Activated effector memory CD4-positive, alpha-beta T cell treated with anti-CD3 and anti-CD28 coated beads, Interleukin-2, amount 50 U/mL, for 16 hours (primary cell): ENCODE results near the gene KIF21B.

Source experiments
- DNase-seq: peaks from one replicate; pipeline ENCODE4 v3.0.0-alpha.2; 2020

Gene KIF21B

GRCh38 chr1:201019321-201019977, 4.1 kb downstream of the KIF21B start:
- DNase-seq = peak; percentile 96

DNA sequence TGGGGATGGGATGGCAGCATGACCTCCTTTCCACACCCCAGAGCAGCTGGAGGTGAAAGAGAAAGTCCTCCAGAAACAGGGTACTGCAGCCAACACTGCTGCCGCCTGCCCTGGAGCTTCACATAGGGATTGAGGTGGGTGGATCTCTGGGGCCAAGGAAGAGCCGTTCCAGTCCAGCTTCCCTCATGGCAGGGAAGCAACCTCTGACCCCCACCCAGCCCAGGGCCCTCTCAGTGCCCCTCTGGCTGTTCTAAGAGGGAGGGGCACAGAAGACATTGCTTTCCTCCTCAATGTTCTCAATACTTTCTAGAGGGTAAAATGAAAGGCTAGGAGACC, 5.7 kb downstream of the KIF21B start:
- no peak for DNase-seq

GRCh38 chr1:201016943-201017827, 6.3 kb downstream of the KIF21B start:
- no peak for DNase-seq

GRCh38 chr1:201016211-201016651, 7.3 kb downstream of the KIF21B start:
- no peak for DNase-seq

- DNase-seq = no peak
Measured at GRCh38 chr1:201015551-201016091, 7.9 kb downstream of the KIF21B start.

- DNase-seq = no peak
Measured at GRCh38 chr1:201014816-201015200, 8.7 kb downstream of the KIF21B start.

DNA sequence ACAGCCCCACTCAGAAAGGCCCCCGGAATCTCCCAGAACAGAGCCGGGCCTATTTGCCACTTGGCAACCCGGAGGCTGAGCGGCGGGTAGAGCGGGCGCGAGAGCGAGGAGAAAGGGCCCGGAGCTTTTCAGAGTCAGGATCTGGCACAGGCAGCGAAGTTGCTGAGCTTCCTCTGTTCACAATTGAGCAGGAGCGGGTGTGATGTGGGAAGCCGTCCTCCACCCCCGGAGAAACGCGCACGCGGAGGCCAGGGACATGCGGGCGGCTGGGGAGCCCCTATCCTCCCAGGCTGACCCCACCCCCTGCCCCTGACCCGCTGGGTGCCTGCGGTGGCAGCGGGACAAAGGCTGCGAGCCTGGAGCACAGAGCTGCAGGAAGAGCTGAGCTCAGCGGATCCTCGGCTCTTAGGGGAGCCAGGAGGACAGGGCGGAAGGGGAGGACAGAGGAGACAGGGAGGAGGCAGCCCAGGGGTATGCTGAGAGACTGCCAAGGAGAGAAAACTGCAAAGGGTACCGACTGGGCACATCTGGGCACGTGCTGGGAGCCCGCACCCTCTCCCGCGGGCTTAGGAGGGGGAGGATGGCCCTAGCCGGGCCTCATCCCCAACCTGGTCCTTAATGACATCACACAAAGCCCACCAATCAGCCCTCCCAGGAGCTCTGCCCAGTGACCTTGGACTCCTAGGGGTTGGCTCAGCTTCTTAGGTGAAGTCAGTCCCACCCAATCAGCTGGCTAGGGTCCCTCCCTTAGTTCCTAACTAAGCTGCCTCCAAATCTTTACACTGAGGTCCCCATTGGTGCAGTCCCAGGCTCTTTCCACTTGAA, 9.3 kb downstream of the KIF21B start:
- DNase-seq = no peak

DNA sequence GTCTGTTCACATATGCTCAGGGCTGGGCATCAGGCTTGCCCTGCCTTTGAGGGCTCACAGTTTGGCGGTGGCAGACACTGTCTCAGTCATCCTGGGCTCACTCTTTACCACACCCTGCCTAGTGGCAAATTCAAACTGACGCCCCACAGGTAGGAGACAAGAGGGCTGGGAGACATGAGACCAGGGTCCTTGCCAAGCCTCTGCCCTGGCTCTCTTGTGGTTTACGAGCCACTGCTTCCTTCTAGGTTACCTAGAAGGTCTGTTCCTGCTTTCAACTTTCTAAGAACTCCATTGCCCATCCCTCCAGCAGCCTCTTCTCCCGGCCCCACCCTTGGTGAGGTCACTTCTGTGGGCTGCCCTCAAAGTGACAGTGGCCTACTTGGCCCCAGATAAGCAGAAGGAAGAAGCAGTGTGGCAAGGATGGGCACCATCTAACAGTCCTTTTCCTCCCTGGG, 10.5 kb downstream of the KIF21B start:
- DNase-seq = no peak

GRCh38 chr1:201011616-201012015, 11.9 kb downstream of the KIF21B start:
- no peak for DNase-seq

DNA sequence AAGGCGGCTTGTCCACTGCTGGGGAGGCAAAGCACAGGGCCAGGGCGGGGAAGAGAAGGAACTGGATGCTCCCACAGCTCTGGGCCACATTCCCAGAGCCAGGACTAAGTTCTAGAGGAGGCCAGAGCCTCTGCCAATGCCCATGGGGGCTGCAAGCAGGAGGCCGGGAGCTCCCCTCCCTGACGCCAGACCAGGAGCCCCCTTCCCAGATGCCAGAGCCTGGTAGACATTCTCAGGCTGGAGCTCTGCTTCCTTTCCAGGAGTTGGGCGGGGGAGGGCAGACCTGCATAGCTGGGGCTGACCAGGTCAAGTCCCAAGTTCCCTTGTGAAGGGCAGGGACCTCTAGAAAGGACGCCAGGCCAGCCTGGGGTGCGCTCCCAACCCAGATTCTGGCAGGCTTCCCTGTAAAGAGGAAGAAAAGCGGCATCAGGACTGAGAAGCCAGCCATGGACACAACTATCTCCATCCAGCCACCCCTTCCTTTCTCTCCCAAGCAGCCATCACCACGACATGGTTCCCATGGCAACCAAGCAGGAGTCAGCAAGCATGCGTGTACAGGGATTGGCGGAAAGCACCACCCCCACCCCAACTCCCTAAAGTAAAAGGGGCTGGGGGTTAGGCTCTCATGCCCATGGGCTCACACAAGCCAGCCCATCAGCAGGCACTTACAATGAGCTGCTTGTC, 13.4 kb downstream of the KIF21B start:
- DNase-seq = no peak

DNA sequence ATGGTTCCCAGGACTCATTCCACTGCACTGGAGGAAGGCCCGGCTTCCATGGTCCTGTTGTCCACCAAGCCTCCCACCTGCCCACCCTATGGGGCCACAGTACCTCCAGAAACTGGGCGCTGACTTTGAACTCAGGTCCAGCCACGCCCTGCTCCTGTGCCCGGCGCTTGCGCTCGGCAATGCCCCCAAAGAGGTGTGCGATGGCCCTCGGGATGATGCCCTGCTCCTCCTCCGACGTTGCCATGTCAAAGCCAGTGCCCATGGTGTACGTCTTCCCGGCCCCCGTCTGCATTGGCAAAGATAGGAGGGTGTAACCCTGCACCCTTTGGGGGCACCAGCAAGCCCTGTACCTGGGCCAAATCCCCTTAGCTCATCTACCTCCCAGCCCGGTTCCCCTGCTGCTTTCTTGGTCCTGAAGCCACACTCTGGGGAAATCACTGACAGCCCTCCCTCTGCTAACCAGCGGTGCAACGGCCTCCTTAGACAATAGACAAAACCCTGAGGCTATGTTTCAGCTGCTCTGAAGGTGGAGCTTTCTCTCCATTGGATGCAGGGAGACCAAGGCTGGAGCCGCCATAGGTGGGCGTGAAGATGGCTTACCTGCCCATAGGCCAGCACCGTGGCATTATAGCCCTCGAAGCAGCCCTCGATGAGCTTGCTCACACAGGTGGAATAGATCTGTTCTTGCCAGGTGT, 14.7 kb downstream of the KIF21B start:
- DNase-seq = no peak

GRCh38 chr1:201007481-201007880, 16.0 kb downstream of the KIF21B start:
- no peak for DNase-seq

GRCh38 chr1:201006450-201006849, 17.1 kb downstream of the KIF21B start:
- DNase-seq = no peak

DNA sequence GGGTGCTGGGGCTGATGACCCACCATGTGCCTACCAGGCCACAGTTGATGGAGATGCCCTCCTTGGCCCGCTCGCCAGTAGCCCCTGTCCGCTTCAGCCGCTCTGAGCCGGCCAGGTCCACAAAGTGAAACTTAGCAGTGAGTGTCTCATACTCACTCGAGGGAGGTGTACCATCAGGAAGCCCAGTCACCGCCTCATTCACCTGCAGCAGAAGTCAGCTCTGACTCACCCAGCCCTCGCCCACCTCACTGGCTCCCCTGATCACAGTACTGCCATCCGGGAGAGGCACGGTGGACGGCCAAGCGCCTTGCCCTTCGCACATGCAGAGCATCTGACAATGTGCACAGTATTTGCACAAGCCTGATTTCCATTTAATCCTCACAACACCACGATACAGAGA, 18.8 kb downstream of the KIF21B start:
- DNase-seq = no peak

GRCh38 chr1:201004154-201004553, 19.4 kb downstream of the KIF21B start:
- DNase-seq = no peak

GRCh38 chr1:201002510-201002909, 21.0 kb downstream of the KIF21B start:
- DNase-seq = no peak

DNA sequence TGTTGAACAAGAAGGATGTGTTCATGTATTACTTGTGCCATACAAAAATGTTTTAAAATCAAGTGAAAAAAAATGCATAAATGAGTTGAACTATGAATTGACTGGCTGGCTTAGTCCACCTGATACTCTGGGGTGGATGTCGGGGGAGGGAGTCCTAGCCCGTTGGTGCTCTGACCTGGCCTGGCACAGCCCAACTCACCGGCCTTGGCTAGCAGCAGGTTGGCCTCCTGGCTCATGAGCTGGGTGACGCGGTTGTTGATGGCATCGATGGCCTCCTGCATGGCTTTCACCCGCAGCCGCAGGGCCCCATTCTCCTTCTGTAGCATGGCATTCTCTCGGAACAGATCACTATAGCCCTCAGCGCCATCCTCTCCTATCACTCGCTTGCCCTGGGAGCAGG, 21.6 kb downstream of the KIF21B start:
- DNase-seq = no peak

DNA sequence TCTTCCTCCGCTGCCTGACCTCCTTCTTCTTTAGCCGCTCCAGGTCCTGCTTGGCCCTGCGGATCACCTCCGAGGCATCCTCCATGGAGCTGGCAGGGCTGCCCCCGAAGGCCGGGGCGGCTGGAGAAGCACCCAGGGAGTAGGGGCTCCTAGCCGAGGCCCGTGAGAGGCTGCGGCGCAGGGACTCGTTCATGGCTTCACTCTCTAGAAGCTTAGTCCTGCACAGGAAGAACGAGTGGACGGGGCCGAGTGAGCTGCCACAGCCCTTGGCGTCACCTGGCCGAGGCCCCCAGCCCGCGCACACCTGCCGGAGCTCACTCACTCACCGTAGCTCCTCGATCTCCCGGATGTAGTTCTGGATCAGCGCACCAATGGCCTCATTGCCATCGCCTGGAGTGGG, 23.1 kb downstream of the KIF21B start:
- no peak for DNase-seq

- DNase-seq = no peak
Measured at GRCh38 chr1:200999667-201000066, 23.8 kb downstream of the KIF21B start.

DNA sequence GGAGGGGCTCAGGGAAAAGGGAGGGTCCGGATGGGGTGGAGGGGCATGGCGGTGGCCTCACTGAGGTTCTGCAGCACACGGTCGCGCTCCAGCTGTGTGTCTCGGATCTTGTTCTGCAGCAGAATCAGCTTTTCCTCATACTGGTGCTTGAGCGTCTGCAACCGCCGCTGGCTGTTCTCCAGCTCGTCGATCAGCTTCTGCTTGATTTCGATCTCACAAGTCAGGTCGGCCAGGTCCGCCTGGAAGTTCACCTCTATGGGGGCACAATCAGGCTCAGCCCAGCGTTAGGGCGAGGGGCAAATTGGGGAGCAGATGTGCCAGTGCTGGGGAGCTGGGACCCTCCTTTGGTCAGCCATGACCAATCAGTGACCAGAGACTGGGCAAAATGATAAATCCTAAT, 25.2 kb downstream of the KIF21B start:
- DNase-seq = no peak

DNA sequence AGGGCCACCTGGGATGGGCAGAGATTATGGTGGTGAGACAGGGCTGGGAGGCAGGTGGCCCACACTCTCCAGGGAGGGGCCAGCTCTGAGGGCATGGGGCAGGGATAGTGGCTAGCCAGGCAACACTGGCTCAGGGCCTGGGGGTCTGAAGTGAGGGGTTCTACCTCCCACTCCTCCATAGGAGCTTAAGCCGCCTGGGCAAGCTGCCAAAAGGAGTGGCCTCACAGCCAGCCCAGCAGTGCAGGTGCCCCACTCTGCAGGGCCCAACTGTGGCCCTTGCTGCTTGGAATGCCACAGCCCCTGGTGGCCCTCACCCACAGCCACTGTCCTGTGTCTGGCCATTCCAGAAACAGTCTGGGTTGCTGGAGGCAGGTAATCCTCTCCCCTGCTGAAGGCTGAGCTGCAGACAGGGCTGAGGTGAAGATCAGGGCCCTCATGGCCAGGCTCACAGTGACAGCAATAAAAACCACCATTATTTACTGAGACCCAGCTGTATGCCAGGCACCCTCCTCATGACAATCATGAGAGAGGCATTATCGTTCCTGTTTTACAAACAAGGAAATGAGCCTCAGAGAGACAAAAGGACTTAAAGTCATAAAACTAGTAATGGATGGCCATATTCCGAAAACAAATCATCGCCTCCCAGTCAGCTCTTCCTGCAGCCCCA, 31.0 kb downstream of the KIF21B start:
- DNase-seq = no peak
